HG03159 (cell line): ENCODE results near the gene FXYD4.
"Not testable (repeated sequence)": the region's sequence is repeated elsewhere in the genome, so short reads cannot be mapped to it uniquely, and the experiment has no call there.

Source experiments
- ATAC-seq: cut with Tn5 transposase; IDR thresholded peaks from one replicate; pipeline ENCODE4 v1.9.1; 2021; ENCODE audit warnings: mild to moderate bottlenecking, moderate library complexity; ENCODE audit not compliant: unreplicated experiment

FXYD4 gene

GRCh38 chr10:43374194-43374593 lies 2.8 kb downstream of the FXYD4 start:
- ATAC-seq: no peak

GRCh38 chr10:43375401-43376020 lies 4.1 kb downstream of the FXYD4 start:
- no peak for ATAC-seq

GRCh38 chr10:43376046-43376635 lies 4.7 kb downstream of the FXYD4 start:
- no peak for ATAC-seq

GRCh38 chr10:43376828-43377423 lies 5.5 kb downstream of the FXYD4 start:
- no peak for ATAC-seq

- no peak for ATAC-seq
Observed at GRCh38 chr10:43377424-43377883, 6.0 kb downstream of the FXYD4 start.

- ATAC-seq: no peak
Observed at GRCh38 chr10:43380610-43381222, 9.3 kb downstream of the FXYD4 start.

- ATAC-seq: no peak
Observed at GRCh38 chr10:43383204-43383971, 12.0 kb downstream of the FXYD4 start.

- ATAC-seq: no peak
Observed at GRCh38 chr10:43384252-43385221, 13.1 kb downstream of the FXYD4 start.

- no peak for ATAC-seq
Observed at GRCh38 chr10:43385412-43386004, 14.1 kb downstream of the FXYD4 start.

- ATAC-seq: no peak
Observed at GRCh38 chr10:43386549-43386948, 15.1 kb downstream of the FXYD4 start.

- no peak for ATAC-seq
Observed at GRCh38 chr10:43386981-43387677, 15.7 kb downstream of the FXYD4 start.

- no peak for ATAC-seq
Observed at GRCh38 chr10:43387678-43388032, 16.2 kb downstream of the FXYD4 start.

GRCh38 chr10:43389867-43390266 lies 18.4 kb downstream of the FXYD4 start:
- ATAC-seq: no peak

GRCh38 chr10:43390333-43390732 lies 18.9 kb downstream of the FXYD4 start:
- no peak for ATAC-seq

GRCh38 chr10:43390759-43391158 lies 19.3 kb downstream of the FXYD4 start:
- ATAC-seq: no peak

GRCh38 chr10:43391496-43391895 lies 20.1 kb downstream of the FXYD4 start:
- no peak for ATAC-seq

- ATAC-seq: no peak
Observed at GRCh38 chr10:43392748-43393147, 21.3 kb downstream of the FXYD4 start.

- ATAC-seq: not testable (repeated sequence)
Observed at GRCh38 chr10:43393186-43393585, 21.8 kb downstream of the FXYD4 start.
